HG03139 (cell line): ENCODE data around the gene SSTR3.

ENCODE experiments used
- ATAC-seq: cut with Tn5 transposase; IDR thresholded peaks from one replicate; pipeline ENCODE4 v1.9.1; 2021; ENCODE audit not compliant: unreplicated experiment

The SSTR3 gene

GRCh38 chr22:37197451-37198257, 14.6 kb downstream of the SSTR3 start:
- ATAC-seq = no peak

- ATAC-seq = no peak
Measured at GRCh38 chr22:37196539-37197450, 15.5 kb downstream of the SSTR3 start.

- ATAC-seq = no peak
Measured at GRCh38 chr22:37195921-37196320, 16.4 kb downstream of the SSTR3 start.

DNA sequence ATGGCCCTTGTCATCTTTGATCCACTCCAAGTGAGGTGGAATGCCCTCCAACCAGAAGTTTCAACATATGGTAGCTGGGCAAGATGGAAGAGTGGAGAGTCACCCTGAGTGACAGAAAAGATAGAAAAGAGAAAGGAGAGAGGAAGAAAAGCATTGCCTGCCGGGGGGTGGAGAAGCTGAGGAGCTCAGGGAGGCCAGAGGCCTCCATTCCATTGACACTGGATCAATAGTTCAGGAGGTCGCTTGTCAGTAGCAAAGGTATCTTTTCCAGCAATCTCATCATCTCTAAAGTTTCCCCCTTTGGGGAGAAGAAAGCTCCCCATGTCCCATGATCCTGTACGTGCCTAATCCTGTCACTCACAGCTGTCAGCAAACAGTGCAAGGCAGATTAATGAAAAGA, 17.5 kb downstream of the SSTR3 start:
- no peak for ATAC-seq

DNA sequence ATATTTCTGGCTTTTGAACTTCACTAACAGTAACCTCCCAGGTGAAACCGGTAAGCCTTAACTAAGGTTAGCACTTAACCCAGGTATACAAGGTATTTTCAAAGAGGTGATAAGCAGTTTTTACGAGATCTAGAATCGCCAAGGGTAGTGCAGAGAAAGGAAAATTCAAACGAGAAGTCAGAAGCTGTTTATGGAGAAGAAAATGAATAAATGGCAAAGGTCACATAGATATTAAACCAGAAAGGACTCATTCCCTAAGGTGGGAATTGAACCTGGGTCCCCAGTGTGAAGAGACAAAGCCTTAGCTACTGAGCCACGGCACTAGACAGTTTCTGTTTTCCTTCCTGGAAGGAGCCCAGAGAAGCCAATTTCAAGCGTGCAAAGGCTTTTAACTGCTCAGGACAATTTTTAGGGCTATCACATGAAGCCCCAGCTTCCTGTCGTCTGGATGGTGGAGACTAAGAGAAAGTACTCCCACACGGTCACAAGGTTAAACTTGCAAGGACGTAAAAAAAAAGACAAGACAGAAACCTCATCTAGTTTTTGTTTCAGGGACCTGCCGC, 18.6 kb downstream of the SSTR3 start:
- ATAC-seq = no peak

DNA sequence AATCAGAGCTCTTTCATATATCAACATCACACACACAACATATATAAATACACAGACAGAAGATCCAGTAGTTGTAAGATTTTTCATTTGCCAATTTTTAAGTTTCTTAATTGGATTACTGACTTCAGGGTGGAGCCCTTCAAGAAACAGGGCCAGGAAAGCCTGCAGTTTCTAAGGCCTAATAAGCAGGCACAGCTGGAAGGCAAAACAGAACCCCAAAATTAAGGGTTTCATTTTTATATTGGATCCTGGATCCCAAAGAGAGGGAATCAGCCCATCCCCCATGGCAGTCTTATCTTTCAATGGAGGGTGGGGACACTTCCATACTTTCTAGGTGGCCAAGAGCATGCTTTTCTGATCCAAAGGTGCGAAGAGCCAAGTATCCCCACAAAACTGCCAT, 19.5 kb downstream of the SSTR3 start:
- ATAC-seq = no peak

DNA sequence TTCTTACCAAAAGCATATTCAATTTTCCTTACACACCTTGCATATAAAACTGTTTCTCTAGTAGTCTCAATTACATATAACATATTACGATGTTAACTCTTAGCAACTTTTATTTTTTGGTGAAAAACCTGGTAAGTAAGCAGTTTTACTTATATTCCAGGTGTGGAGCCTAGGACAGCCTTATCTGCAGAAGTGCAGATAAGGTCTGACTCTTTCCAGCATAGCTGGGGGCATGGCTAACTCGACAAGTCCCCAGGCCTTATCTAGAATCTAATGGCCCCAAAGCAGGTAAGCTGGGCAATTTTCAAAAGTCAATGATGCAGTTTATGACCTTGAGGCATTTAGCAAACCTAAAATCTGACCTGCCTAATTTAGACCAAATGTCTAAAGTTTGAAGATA, 20.1 kb downstream of the SSTR3 start:
- ATAC-seq = no peak

GRCh38 chr22:37190262-37190780, 22.0 kb downstream of the SSTR3 start:
- ATAC-seq = no peak

GRCh38 chr22:37188901-37189466, 23.3 kb downstream of the SSTR3 start:
- ATAC-seq = no peak

DNA sequence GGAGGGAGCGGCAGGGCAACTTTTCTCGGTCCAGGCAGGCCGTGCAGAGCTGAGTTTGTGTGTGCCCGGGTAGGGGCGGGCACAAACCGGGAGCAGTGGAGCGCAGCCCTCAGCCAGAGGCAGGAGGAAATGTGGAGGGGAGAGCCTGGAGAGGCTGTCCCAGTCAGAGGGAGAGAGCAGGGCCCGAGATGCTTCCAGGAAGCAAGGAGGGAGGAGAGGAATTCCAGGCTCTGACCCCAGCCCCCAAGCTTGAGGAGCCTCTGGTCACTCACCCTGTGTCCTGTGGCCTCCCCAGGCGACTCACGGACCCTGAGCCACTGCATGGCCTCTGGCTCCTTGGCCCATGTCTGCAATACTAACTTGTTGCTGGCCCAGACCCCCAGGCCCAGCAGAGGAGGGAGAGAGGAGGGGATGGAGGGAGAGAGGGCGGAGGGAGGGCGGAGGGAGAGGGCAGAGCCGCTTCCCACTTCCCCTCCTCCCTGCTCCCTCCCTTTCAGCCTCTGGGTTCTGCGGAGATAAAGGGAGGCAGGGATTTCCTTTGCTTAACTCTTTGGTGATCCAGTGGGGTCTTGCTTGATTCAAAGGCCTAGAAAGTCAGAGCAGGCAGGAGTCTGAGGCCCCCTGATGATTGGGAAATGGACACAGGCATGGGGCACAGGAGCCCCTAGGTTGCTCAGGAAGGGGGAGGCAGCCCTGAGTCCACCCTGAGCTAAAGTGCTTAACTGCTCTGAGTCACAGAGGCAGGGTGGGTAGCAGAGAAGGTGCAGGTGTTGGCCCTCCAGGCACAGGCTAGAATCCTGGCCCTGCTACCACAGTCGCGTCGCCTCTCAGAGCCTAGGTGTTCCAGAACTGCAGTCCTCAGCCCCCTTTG, 24.2 kb downstream of the SSTR3 start, which contains the start of gene C1QTNF6:
TSS of gene C1QTNF6 (minus strand) at position 357 of the 871 bp plus-strand sequence. CDS start at position 323, 34 bp downstream.
- no peak for ATAC-seq

GRCh38 chr22:37187552-37187890, 24.8 kb downstream of the SSTR3 start:
- no peak for ATAC-seq

DNA sequence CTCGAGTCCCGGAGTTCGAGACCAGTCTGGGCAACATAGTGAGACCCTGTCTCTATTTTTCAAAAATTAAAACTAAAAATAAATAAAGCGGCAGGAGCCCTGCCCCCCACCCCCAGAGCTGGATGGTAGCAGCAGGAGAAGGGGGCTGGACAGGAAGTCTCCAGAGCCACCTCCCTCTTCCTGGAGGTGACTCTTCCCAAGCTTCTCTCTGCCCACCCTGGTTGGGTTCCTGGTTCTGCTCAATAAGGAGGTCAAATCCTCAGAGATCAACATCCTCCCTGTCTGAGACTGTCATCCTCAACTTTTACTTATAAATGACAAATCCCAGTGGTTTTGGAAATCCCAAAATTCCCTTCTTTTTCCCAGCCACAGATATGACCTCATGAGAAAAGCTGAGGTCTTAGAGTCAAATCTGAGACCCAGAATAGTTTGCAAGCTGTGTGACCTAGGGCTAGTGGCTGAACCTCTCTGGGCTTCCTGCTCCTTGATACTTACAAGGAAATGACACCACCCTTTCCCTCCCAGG, 25.2 kb downstream of the SSTR3 start:
- no peak for ATAC-seq

- no peak for ATAC-seq
Measured at GRCh38 chr22:37186228-37186996, 25.9 kb downstream of the SSTR3 start.

- no peak for ATAC-seq
Measured at GRCh38 chr22:37185646-37186227, 26.5 kb downstream of the SSTR3 start.

- ATAC-seq = no peak
Measured at GRCh38 chr22:37184816-37185541, 27.3 kb downstream of the SSTR3 start.

GRCh38 chr22:37184380-37184755, 27.9 kb downstream of the SSTR3 start:
- no peak for ATAC-seq

GRCh38 chr22:37183432-37184379, 28.6 kb downstream of the SSTR3 start:
- ATAC-seq = no peak
